H1 (cell line): ENCODE results near the gene GBF1. TPM values are rescaled to one million over a fixed set of nuclear protein-coding genes. Genes with fewer than 3 reads are reported as not detected.

Source experiments
- CTCF ChIA-PET: fragments of 300-600 bp; sonication (Branson Sonifier 250); formaldehyde crosslinking; loops from one replicate; lab custom pipeline; 2021; ENCODE audit not compliant: partially characterized antibody; lab: Charles Lee
- POLR2A ChIA-PET: fragments of 300-600 bp; sonication (Branson Sonifier 250); formaldehyde crosslinking; loops from one replicate; lab custom pipeline; 2021; ENCODE audit warnings: inconsistent platforms; ENCODE audit not compliant: partially characterized antibody; lab: Charles Lee
- DNase-seq, 2 experiments: peaks; one replicate each; pipeline versions ENCODE4 v3.0.0 to v3.0.0-alpha.2; 2010 to 2022; ENCODE audit warnings: low spot score in 2 of 2, low read depth in 1 of 2, mixed read lengths in 1 of 2
- FAIRE-seq: peaks from 2 replicates; lab custom pipeline; 2011; peaks lifted over from hg19 to GRCh38; lab: Jason Lieb, UNC
- H2AFZ ChIP-seq: 2 replicates; pipeline ENCODE4 v1.8.1; 2012; ENCODE audit warnings: low read length, inconsistent platforms
- H2AK5ac ChIP-seq: 2 replicates; pipeline ENCODE4 v1.6.1; 2013; ENCODE audit warnings: low read depth, low read length
- H2BK120ac ChIP-seq: replicated peaks from 2 replicates; pipeline ENCODE3; 2013; ENCODE audit warnings: low read depth, low read length, inconsistent platforms
- H2BK12ac ChIP-seq: 2 replicates; pipeline ENCODE4 v1.6.1; 2013; ENCODE audit warnings: low read depth, low read length
- H2BK15ac ChIP-seq: 2 replicates; pipeline ENCODE4 v1.6.1; 2013; ENCODE audit warnings: low read length
- H2BK20ac ChIP-seq: 2 replicates; pipeline ENCODE4 v1.6.1; 2013; ENCODE audit warnings: low read length
- H2BK5ac ChIP-seq: 2 replicates; pipeline ENCODE4 v1.6.1; 2013; ENCODE audit warnings: low read depth, low read length
- H3K14ac ChIP-seq: 2 replicates; pipeline ENCODE4 v1.6.1; 2013; ENCODE audit warnings: inconsistent platforms; ENCODE audit not compliant: insufficient read length
- H3K18ac ChIP-seq: 2 replicates; pipeline ENCODE4 v1.6.1; 2013; ENCODE audit warnings: low read length; ENCODE audit errors: extremely low read depth
- H3K23ac ChIP-seq: 2 replicates; pipeline ENCODE4 v1.6.1; 2013; ENCODE audit warnings: inconsistent platforms; ENCODE audit not compliant: insufficient read length
- H3K23me2 ChIP-seq: 2 replicates; pipeline ENCODE4 v1.6.1; 2013; ENCODE audit warnings: low read depth, low read length
- H3K27ac ChIP-seq: 2 replicates; pipeline ENCODE4 v1.6.1; 2011; ENCODE audit warnings: low read depth, low read length, inconsistent platforms
- H3K27me3 ChIP-seq, 4 experiments: replicated peaks in 1 of 4; 1 replicate in 1 of 4; 2 replicates in 3 of 4; pipeline versions ENCODE4 v1.6.1 to v1.8.1; 2011 to 2013; ENCODE audit warnings: low read length in 3 of 4, mild to moderate bottlenecking in 3 of 4, inconsistent platforms in 2 of 4, mixed read lengths in 2 of 4, moderate library complexity in 1 of 4; ENCODE audit not compliant: control insufficient read depth in 3 of 4, insufficient read depth in 3 of 4; ENCODE audit errors: extremely low read depth in 1 of 4
- H3K36me3 ChIP-seq, 4 experiments: 2 replicates each; pipeline versions ENCODE4 v1.6.1 to v1.8.1; 2011 to 2013; ENCODE audit warnings: mild to moderate bottlenecking in 4 of 4, low read length in 3 of 4, moderate library complexity in 2 of 4, control low read depth in 1 of 4, inconsistent platforms in 1 of 4; ENCODE audit not compliant: insufficient read depth in 4 of 4, control insufficient read depth in 2 of 4
- H3K4ac ChIP-seq: replicated peaks from 2 replicates; pipeline ENCODE3; 2013; ENCODE audit warnings: low read length, low read depth, mixed read lengths, inconsistent platforms; ENCODE audit not compliant: insufficient read length
- H3K4me1 ChIP-seq, 4 experiments: replicated peaks in 1 of 4; 1 replicate in 1 of 4; 2 replicates in 3 of 4; pipeline versions ENCODE4 v1.6.1 to v1.8.1; 2011 to 2013; ENCODE audit warnings: low read length in 3 of 4, inconsistent platforms in 2 of 4, mixed read lengths in 1 of 4; ENCODE audit not compliant: insufficient read depth in 4 of 4, control insufficient read depth in 3 of 4
- H3K4me2 ChIP-seq, 2 experiments: 2 replicates each; pipeline versions ENCODE4 v1.6.1 to v1.8.1; 2011 to 2013; ENCODE audit warnings: low read depth in 2 of 2, low read length in 2 of 2, control low read depth in 1 of 2, inconsistent platforms in 1 of 2, mild to moderate bottlenecking in 1 of 2; ENCODE audit not compliant: insufficient read depth in 1 of 2
- H3K4me3 ChIP-seq, 4 experiments: fragments of 200-600, 300-600 bp in 1 of 4; sonication (generic), shearing (Covaris generic), sonication (Bioruptor Twin) in 1 of 4; 2 replicates each; pipeline versions ENCODE4 v1.5.1 to v1.8.1; 2011 to 2016; ENCODE audit warnings: low read length in 4 of 4, low read depth in 3 of 4, control low read depth in 2 of 4, inconsistent platforms in 2 of 4, mild to moderate bottlenecking in 2 of 4, mixed read lengths in 1 of 4, moderate library complexity in 1 of 4; ENCODE audit not compliant: insufficient read depth in 2 of 4; ENCODE audit errors: extremely low read depth in 1 of 4
- H3K56ac ChIP-seq: replicated peaks from 2 replicates; pipeline ENCODE3; 2013; ENCODE audit warnings: low read depth, mild to moderate bottlenecking, mixed read lengths, low read length, inconsistent platforms; ENCODE audit not compliant: insufficient read length
- H3K79me1 ChIP-seq: 2 replicates; pipeline ENCODE4 v1.6.1; 2013; ENCODE audit warnings: low read depth, low read length, control low read depth
- H3K79me2 ChIP-seq, 2 experiments: 2 replicates each; pipeline versions ENCODE4 v1.6.1 to v1.8.1; 2012 to 2013; ENCODE audit warnings: low read length in 2 of 2, mild to moderate bottlenecking in 2 of 2, inconsistent platforms in 1 of 2; ENCODE audit not compliant: insufficient read depth in 2 of 2, control insufficient read depth in 1 of 2
- H3K9ac ChIP-seq, 4 experiments: replicated peaks in 1 of 4; 1 replicate in 1 of 4; 2 replicates in 3 of 4; pipeline versions ENCODE4 v1.6.1 to v1.8.1; 2011 to 2013; ENCODE audit warnings: low read depth in 3 of 4, low read length in 3 of 4, control low read depth in 2 of 4, mild to moderate bottlenecking in 2 of 4, moderate library complexity in 2 of 4, inconsistent platforms in 1 of 4; ENCODE audit errors: extremely low read depth in 1 of 4
- H3K9me3 ChIP-seq, 2 experiments: 2 replicates each; pipeline versions ENCODE4 v1.6.1 to v1.8.1; 2012 to 2013; ENCODE audit warnings: mild to moderate bottlenecking in 2 of 2, moderate library complexity in 2 of 2, control low read depth in 1 of 2, inconsistent platforms in 1 of 2, low read depth in 1 of 2, low read length in 1 of 2, mixed read lengths in 1 of 2; ENCODE audit not compliant: insufficient read depth in 2 of 2
- H4K20me1 ChIP-seq, 2 experiments: replicated peaks in 1 of 2; 2 replicates each; pipeline versions ENCODE3 to v1.8.1; 2011 to 2013; ENCODE audit warnings: inconsistent platforms in 2 of 2, low read length in 2 of 2, mild to moderate bottlenecking in 1 of 2; ENCODE audit not compliant: insufficient read depth in 2 of 2, control insufficient read depth in 1 of 2
- H4K5ac ChIP-seq: 2 replicates; pipeline ENCODE4 v1.6.1; 2013; ENCODE audit warnings: low read length, low read depth, mixed read lengths, inconsistent platforms; ENCODE audit not compliant: insufficient read length
- H4K8ac ChIP-seq: 2 replicates; pipeline ENCODE4 v1.8.0; 2013; ENCODE audit warnings: mild to moderate bottlenecking, moderate library complexity, low read length, inconsistent platforms; ENCODE audit not compliant: insufficient read depth; ENCODE audit errors: extremely low read depth
- H4K91ac ChIP-seq: replicated peaks from 2 replicates; pipeline ENCODE3; 2013; ENCODE audit warnings: low read length, mixed read lengths, inconsistent platforms; ENCODE audit not compliant: insufficient read length
- FOSL1 ChIP-seq: IDR thresholded peaks from 2 replicates; pipeline ENCODE4 v1.6.1; 2011; ENCODE audit warnings: mild to moderate bottlenecking, low read depth, low read length, moderate library complexity; ENCODE audit not compliant: insufficient read depth
- MAX ChIP-seq: IDR thresholded peaks from 2 replicates; pipeline ENCODE4 v1.6.1; 2012; ENCODE audit warnings: inconsistent platforms
- SUZ12 ChIP-seq: fragments of 200-600 bp; sonication (generic); IDR thresholded peaks from 2 replicates; pipeline ENCODE4 v1.6.1; 2012; ENCODE audit warnings: mild to moderate bottlenecking, inconsistent platforms, low read length, moderate library complexity, mixed read lengths
- TAF7 ChIP-seq: optimal IDR thresholded peaks from 2 replicates; pipeline ENCODE3; 2011; ENCODE audit warnings: low read depth, mild to moderate bottlenecking, inconsistent platforms, low read length, moderate library complexity, borderline replicate concordance
- YY1 ChIP-seq: IDR thresholded peaks from 2 replicates; pipeline ENCODE4 v1.6.1; 2011; ENCODE audit warnings: low read depth, mild to moderate bottlenecking, low read length
- WGBS, 2 experiments: shearing (Covaris generic) in 1 of 2; methylation state at CpG; one replicate each; pipeline versions ENCODE4 v1.1.6 to v1.1.7; 2013 to 2015; ENCODE audit warnings: low lambda C conversion rate in 2 of 2, mixed read lengths in 2 of 2, inconsistent platforms in 1 of 2, low coverage in 1 of 2, missing lambda C conversion rate in 1 of 2; ENCODE audit not compliant: insufficient replicate concordance in 2 of 2, insufficient coverage in 1 of 2, insufficient read length in 1 of 2; ENCODE audit errors: extremely low coverage in 1 of 2, missing lambda C conversion rate in 1 of 2; 5-methylcytosine and 5-hydroxymethylcytosine counted together
- polyA plus RNA-seq, 7 experiments: library from polyadenylated mRNA; depleted of rRNA in 3 of 7; stranded (reverse) in 5 of 7; unstranded in 2 of 7; fragments of >200 nt in 5 of 7; fragments of 200-250 nt in 2 of 7; gene quantifications; 1 replicate in 5 of 7; 2 replicates in 1 of 7; 4 replicates in 1 of 7; pipeline versions ENCODE4 v1.2.1 to v1.2.3, GENCODE V29; 2011 to 2013; ENCODE audit warnings: missing spikeins in 2 of 7, mixed read lengths in 2 of 7
- total RNA-seq: library from RNA; stranded (reverse); fragmentation: NEBNext Ultra II Directional; extraction: Animal tissue kit (Norgen Biotek cat#: 25700); gene quantifications from 2 replicates; pipeline ENCODE4 v1.2.1, GENCODE V29; 2021

The GBF1 gene
- total and polyA plus RNA-seq, 2 of the 8 experiments (the other 6 are each of a cell fraction or from before 2014, with no cell fraction given): 11.0 to 25.5 TPM

- DNase-seq: no peak
Observed at GRCh38 chr10:102416283-102416682, 171.0 kb downstream of the GBF1 start.

More at GRCh38 chr10:102416283-102416682, 171.0 kb downstream of the GBF1 start:
- no peak overlapping the region for H3K23ac ChIP-seq
- H2BK20ac ChIP-seq: no peak overlapping the region
- H3K9me3 ChIP-seq: no peaks in the 10 kb centered on the region
- H3K9ac ChIP-seq: 0 out of 7 replicates have a peak overlapping the region, but pooled peaks of 1 of the 4 experiments have one; percentile 11
- H3K27ac ChIP-seq: no peak overlapping the region
- peaks cover 24% of the 10 kb centered on the region for H3K23me2 ChIP-seq
- H2AFZ ChIP-seq: no peak overlapping the region
- no peak overlapping the region for H3K14ac ChIP-seq
- CTCF ChIA-PET: interaction anchor here (10.1 kb wide), 1 partner anchor 17 kb away, joined by 205 read pairs; the partner anchor contains the start of gene NFKB2
- H3K4me3 ChIP-seq: no peak overlapping the region
- H3K56ac ChIP-seq: no peak overlapping the region
- no peaks in the 10 kb centered on the region for H3K79me2 ChIP-seq
- H3K4me1 ChIP-seq: peaks cover 7 to 19% (median 8%) of the 10 kb centered on the region in 4 experiments
- peaks cover 0 to 12% (median 12%) of the 10 kb centered on the region in 4 experiments; a peak in 6 of 7 replicates for H3K27me3 ChIP-seq
- no peak overlapping the region for H2BK15ac ChIP-seq
- H4K8ac ChIP-seq: no peak overlapping the region
- TF ChIP-seq FOSL1: no peak
- no peak for TF ChIP-seq MAX
- TF ChIP-seq SUZ12: no peak
- no peak for TF ChIP-seq TAF7
- no peak for TF ChIP-seq YY1
- H4K20me1 ChIP-seq: no peaks in the 10 kb centered on the region
- no peaks in the 10 kb centered on the region for H3K79me1 ChIP-seq
- H2BK12ac ChIP-seq: no peak overlapping the region
- H2BK5ac ChIP-seq: no peak overlapping the region
- no peak overlapping the region for H4K5ac ChIP-seq
- no peak overlapping the region for H2BK120ac ChIP-seq
- H3K4ac ChIP-seq: no peak overlapping the region
- FAIRE-seq: no peak
- no peaks in the 10 kb centered on the region for H3K36me3 ChIP-seq
- POLR2A ChIA-PET: no interaction called here
- no peak overlapping the region for H2AK5ac ChIP-seq
- H3K4me2 ChIP-seq: no peak overlapping the region
- no peak overlapping the region for H4K91ac ChIP-seq
- no peak overlapping the region for H3K18ac ChIP-seq
- WGBS, 2 experiments: 74% methylated on average over 9 of the region's 9 CpGs; no CpG with 5 or more reads in 1 of the 2 experiments
